ENCODE data around the gene MYO1D. TPM values are rescaled to one million over a fixed set of nuclear protein-coding genes. Genes with fewer than 3 reads are reported as not detected.

Gene MYO1D
- total RNA-seq, 1 experiment from 2014 or later = 35.7 TPM

- ChIA-PET CTCF (no interaction called here), RAD21 (ENCODE audit: low non-redundant PET in 1 of 2, low total read pairs in 2 of 2, uncharacterized antibody in 2 of 2, unreplicated experiment in 2 of 2) (no interaction called here), POLR2A (interaction anchor here (0.6 kb wide), 1 partner anchor 90 kb away, joined by 3 read pairs; no protein-coding TSS in a partner anchor)
- no peak overlapping the region for H3K9ac ChIP-seq (ENCODE audit: low read length)
- no peaks in the 10 kb centered on the region for H3K9me2 ChIP-seq (ENCODE audit: insufficient read depth)
- no peak overlapping the region for H2AFZ ChIP-seq (ENCODE audit: low read depth, low read length, poor library complexity, severe bottlenecking)
- no TSS peak for BruUV-seq (replicated peaks)
- no peaks in the 10 kb centered on the region for H4K20me1 ChIP-seq (ENCODE audit: insufficient read depth)
- intact Hi-C loops (cut with micrococcal nuclease) = loop anchor here (10.0 kb wide), 1 partner anchor 197 kb away; no protein-coding TSS in a partner anchor
- ATAC-seq (no peak), DNase-seq (ENCODE audit: low read depth, low spot score) (no peak)
- H3K9me3 ChIP-seq (ENCODE audit: control insufficient read depth in 1 of 2, insufficient read depth in 1 of 2, low read depth in 1 of 2, low read length in 2 of 2) = no peaks in the 10 kb centered on the region
- no peaks in the 10 kb centered on the region for H3K36me3 ChIP-seq (ENCODE audit: control insufficient read depth in 1 of 2, insufficient read depth in 2 of 2, low read length in 2 of 2)
- H3K79me2 ChIP-seq (ENCODE audit: insufficient read depth, low read length) = peaks cover 9% of the 10 kb centered on the region
- H3K27ac ChIP-seq (ENCODE audit: low read depth, low read length) = no peak overlapping the region
- H3K4me2 ChIP-seq (ENCODE audit: low read length) = no peak overlapping the region
- TF ChIP-seq YY1 (IDR thresholded peaks at IDR 0.05; ENCODE audit: extremely low read depth, insufficient replicate concordance, low read depth, low read length) (no peak), ZFX (IDR thresholded peaks at IDR 0.05) (no peak), REST (IDR thresholded peaks at IDR 0.05; ENCODE audit: low read depth) (no peak), SP1 (IDR thresholded peaks at IDR 0.05; ENCODE audit: low read depth) (no peak), RAD21 (IDR thresholded peaks at IDR 0.05; ENCODE audit: low read depth) (no peak), EGR1 (IDR thresholded peaks at IDR 0.05; ENCODE audit: low read depth) (no peak), FOSL1 (IDR thresholded peaks at IDR 0.05; ENCODE audit: low read depth) (no peak), EZH2phosphoT487 (IDR thresholded peaks at IDR 0.05; ENCODE audit: borderline replicate concordance) (no peak), TCF7L2 (IDR thresholded peaks at IDR 0.05; ENCODE audit: borderline replicate concordance, extremely low read depth, insufficient read depth, insufficient read length) (no peak), EZH2 (IDR thresholded peaks at IDR 0.05) (no peak), SIN3A (IDR thresholded peaks at IDR 0.05; ENCODE audit: low read depth) (no peak)
- TF ChIP-seq, protein P1, sequence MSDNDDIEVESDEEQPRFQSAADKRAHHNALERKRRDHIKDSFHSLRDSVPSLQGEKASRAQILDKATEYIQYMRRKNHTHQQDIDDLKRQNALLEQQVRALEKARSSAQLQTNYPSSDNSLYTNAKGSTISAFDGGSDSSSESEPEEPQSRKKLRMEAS (IDR thresholded peaks at IDR 0.05) = no peak
- TF ChIP-seq, protein P2, sequence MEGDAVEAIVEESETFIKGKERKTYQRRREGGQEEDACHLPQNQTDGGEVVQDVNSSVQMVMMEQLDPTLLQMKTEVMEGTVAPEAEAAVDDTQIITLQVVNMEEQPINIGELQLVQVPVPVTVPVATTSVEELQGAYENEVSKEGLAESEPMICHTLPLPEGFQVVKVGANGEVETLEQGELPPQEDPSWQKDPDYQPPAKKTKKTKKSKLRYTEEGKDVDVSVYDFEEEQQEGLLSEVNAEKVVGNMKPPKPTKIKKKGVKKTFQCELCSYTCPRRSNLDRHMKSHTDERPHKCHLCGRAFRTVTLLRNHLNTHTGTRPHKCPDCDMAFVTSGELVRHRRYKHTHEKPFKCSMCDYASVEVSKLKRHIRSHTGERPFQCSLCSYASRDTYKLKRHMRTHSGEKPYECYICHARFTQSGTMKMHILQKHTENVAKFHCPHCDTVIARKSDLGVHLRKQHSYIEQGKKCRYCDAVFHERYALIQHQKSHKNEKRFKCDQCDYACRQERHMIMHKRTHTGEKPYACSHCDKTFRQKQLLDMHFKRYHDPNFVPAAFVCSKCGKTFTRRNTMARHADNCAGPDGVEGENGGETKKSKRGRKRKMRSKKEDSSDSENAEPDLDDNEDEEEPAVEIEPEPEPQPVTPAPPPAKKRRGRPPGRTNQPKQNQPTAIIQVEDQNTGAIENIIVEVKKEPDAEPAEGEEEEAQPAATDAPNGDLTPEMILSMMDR (IDR thresholded peaks at IDR 0.05 in 2 of 3, conservative IDR thresholded peaks at IDR 0.05 in 1 of 3; ENCODE audit: borderline replicate concordance in 1 of 3, insufficient read depth in 1 of 3, low read depth in 2 of 3, low read length in 2 of 3) = no peak
- peaks cover 3 to 9% of the 10 kb centered on the region in 2 experiments; a peak in 3 of 4 replicates for H3K4me1 ChIP-seq (ENCODE audit: control insufficient read depth in 1 of 2, insufficient read depth in 2 of 2, low read length in 2 of 2)
- no peak overlapping the region for H3K4me3 ChIP-seq (replicated peaks in 1 of 2; ENCODE audit: low read depth in 1 of 2, low read length in 2 of 2)
- H3K27me3 ChIP-seq (ENCODE audit: insufficient read depth, low read length) = no peaks in the 10 kb centered on the region
These were observed 5.2 kb downstream of the MYO1D start for GRCh38 chr17:32871746-32872145.

Measured in HCT116 (cell line).